ENCODE measurements around the gene PBX3.

Gene PBX3

GRCh38 chr9:125972012-125972729 is 225.0 kb downstream of the PBX3 start:
- Histone ChIP-seq H3K27ac (ENCODE audit: low read depth, low read length) (no peak overlapping the region), H3F3A (ENCODE audit: control insufficient read depth, insufficient read depth) (no peaks in the 10 kb centered on the region), H3K4me3 (ENCODE audit: low read length) (no peak overlapping the region), H3K36me3 (ENCODE audit: control insufficient read depth, low read length) (no peaks in the 10 kb centered on the region), H3K4me1 (ENCODE audit: control insufficient read depth, low read length) (peaks cover 4% of the 10 kb centered on the region; the same call in 1 of the 2 replicates), H3K9me2 (replicated peaks; ENCODE audit: control insufficient read depth, low read length) (no peaks in the 10 kb centered on the region), H3K9me3 (ENCODE audit: control insufficient read depth, insufficient read depth, low read length) (no peaks in the 10 kb centered on the region), H4K20me1 (ENCODE audit: control insufficient read depth, insufficient read depth, low read depth, low read length) (no peaks in the 10 kb centered on the region), H3K4me2 (ENCODE audit: low read length) (no peak overlapping the region), H3K79me2 (ENCODE audit: control insufficient read depth, low read length) (no peaks in the 10 kb centered on the region), H3K27me3 (ENCODE audit: control insufficient read depth, low read length) (0 out of 2 replicates have a peak, but pooled peaks cover under 1% of the 10 kb centered on the region)
- no peak for TF ChIP-seq EZH2phosphoT487 (IDR thresholded peaks at IDR 0.05; ENCODE audit: borderline replicate concordance, low read length)
- TF ChIP-seq CTCF (IDR thresholded peaks at IDR 0.05; ENCODE audit: low read depth, low read length, poor library complexity, severe bottlenecking), result no peak

- Histone ChIP-seq H3K4me3 (ENCODE audit: low read length) (no peak overlapping the region), H3K27me3 (ENCODE audit: control insufficient read depth, low read length) (0 out of 2 replicates have a peak, but pooled peaks cover 4% of the 10 kb centered on the region), H3F3A (ENCODE audit: control insufficient read depth, insufficient read depth) (no peaks in the 10 kb centered on the region), H3K27ac (ENCODE audit: low read depth, low read length) (no peak overlapping the region), H3K4me1 (ENCODE audit: control insufficient read depth, low read length) (peaks cover 4% of the 10 kb centered on the region; the same call in 1 of the 2 replicates), H4K20me1 (ENCODE audit: control insufficient read depth, insufficient read depth, low read depth, low read length) (no peaks in the 10 kb centered on the region), H3K9me3 (ENCODE audit: control insufficient read depth, insufficient read depth, low read length) (no peaks in the 10 kb centered on the region), H3K36me3 (ENCODE audit: control insufficient read depth, low read length) (no peaks in the 10 kb centered on the region), H3K4me2 (ENCODE audit: low read length) (no peak overlapping the region), H3K79me2 (ENCODE audit: control insufficient read depth, low read length) (no peaks in the 10 kb centered on the region), H3K9me2 (replicated peaks; ENCODE audit: control insufficient read depth, low read length) (no peaks in the 10 kb centered on the region)
- no peak for TF ChIP-seq CTCF (IDR thresholded peaks at IDR 0.05; ENCODE audit: low read depth, low read length, poor library complexity, severe bottlenecking)
- TF ChIP-seq EZH2phosphoT487 (IDR thresholded peaks at IDR 0.05; ENCODE audit: borderline replicate concordance, low read length), result no peak
Observed at GRCh38 chr9:125973547-125973946, 226.4 kb downstream of the PBX3 start.

GRCh38 chr9:125974705-125975104 is 227.5 kb downstream of the PBX3 start:
- H3K27ac ChIP-seq (ENCODE audit: low read depth, low read length), result no peak overlapping the region
- no peaks in the 10 kb centered on the region for H3F3A ChIP-seq (ENCODE audit: control insufficient read depth, insufficient read depth)

More at GRCh38 chr9:125974705-125975104, 227.5 kb downstream of the PBX3 start:
- H3K9me2 ChIP-seq (replicated peaks; ENCODE audit: control insufficient read depth, low read length), result no peaks in the 10 kb centered on the region
- H3K4me1 ChIP-seq (ENCODE audit: control insufficient read depth, low read length), result no peaks in the 10 kb centered on the region
- H3K4me2 ChIP-seq (ENCODE audit: low read length), result no peak overlapping the region
- H3K27me3 ChIP-seq (ENCODE audit: control insufficient read depth, low read length), result 0 out of 2 replicates have a peak, but pooled peaks cover 4% of the 10 kb centered on the region
- H4K20me1 ChIP-seq (ENCODE audit: control insufficient read depth, insufficient read depth, low read depth, low read length), result no peaks in the 10 kb centered on the region
- no peaks in the 10 kb centered on the region for H3K36me3 ChIP-seq (ENCODE audit: control insufficient read depth, low read length)
- no peaks in the 10 kb centered on the region for H3K79me2 ChIP-seq (ENCODE audit: control insufficient read depth, low read length)
- no peak for TF ChIP-seq EZH2phosphoT487 (IDR thresholded peaks at IDR 0.05; ENCODE audit: borderline replicate concordance, low read length)
- no peak for TF ChIP-seq CTCF (IDR thresholded peaks at IDR 0.05; ENCODE audit: low read depth, low read length, poor library complexity, severe bottlenecking)
- peaks cover 5% of the 10 kb centered on the region; the same call in 1 of the 2 replicates for H3K9me3 ChIP-seq (ENCODE audit: control insufficient read depth, insufficient read depth, low read length)
- no peak overlapping the region for H3K4me3 ChIP-seq (ENCODE audit: low read length)
